A549 treated with ZK216348 at 1 μM for 4 hours (cell line): ENCODE measurements around the gene KRIT1. TPM values are rescaled to one million over a fixed set of nuclear protein-coding genes. Genes with fewer than 3 reads are reported as not detected.

Source experiments
- total RNA-seq: library from RNA; stranded (reverse); fragments of 200-300 nt; extraction: Qiagen RNA extraction; gene quantifications from 5 replicates; pipeline ENCODE4 v1.2.3, GENCODE V29; 2022; ENCODE audit warnings: low read depth

The KRIT1 gene
- total RNA-seq, result 23.3 to 28.4 TPM (median 26.7 TPM) in 5 replicates

DNA sequence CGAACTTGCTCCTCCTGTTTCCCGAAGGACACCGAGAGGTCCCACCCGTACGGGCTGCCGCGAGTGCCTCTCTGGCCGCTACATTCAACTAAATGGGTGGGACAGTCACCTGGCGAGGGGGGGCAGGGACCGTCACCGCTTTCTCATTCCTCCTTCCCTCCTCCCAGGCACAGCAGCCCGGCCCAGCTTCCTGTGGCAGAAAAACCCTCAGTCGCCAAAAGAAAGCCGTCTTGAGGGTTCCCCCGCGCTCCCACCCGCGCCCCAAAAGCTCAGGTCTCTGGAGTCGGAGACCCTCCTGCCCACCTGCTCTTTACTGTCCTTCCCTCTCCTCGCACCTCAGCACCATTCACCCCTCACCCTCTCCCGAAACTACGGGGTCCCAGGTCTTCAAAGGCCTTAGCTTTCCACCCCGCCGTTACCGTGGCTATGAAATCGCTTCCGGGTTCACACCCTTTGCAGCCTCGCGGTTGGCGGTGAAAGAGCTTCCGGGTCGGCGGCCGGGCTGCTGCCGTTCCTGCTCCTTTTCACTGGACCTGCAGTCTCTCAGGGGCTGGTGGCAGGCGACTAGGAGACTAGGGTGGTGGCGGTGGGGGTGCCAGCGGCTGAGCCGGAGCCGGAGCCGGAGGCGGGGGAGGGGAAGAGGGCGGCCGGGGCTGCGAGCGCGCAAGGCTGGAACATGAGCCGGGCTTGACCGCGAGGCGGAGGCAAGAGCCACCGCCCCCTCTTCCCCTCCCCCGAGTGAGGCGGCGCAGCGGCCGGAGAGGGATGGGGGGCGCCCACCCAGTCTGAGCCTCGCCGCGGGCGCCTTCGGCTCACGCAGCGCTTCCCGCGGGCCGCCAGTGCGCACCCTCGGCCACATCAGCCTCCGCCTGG, at the start of gene KRIT1, which contains the start of gene ANKIB1:
Gene KRIT1, minus strand, starts transcription at position 428 of the 873 bp plus-strand sequence. CDS start 3,779 bp downstream, outside the sequence.
Gene ANKIB1, plus strand, starts transcription at position 488 of the 873 bp plus-strand sequence. CDS start 49,005 bp downstream, outside the sequence.

DNA sequence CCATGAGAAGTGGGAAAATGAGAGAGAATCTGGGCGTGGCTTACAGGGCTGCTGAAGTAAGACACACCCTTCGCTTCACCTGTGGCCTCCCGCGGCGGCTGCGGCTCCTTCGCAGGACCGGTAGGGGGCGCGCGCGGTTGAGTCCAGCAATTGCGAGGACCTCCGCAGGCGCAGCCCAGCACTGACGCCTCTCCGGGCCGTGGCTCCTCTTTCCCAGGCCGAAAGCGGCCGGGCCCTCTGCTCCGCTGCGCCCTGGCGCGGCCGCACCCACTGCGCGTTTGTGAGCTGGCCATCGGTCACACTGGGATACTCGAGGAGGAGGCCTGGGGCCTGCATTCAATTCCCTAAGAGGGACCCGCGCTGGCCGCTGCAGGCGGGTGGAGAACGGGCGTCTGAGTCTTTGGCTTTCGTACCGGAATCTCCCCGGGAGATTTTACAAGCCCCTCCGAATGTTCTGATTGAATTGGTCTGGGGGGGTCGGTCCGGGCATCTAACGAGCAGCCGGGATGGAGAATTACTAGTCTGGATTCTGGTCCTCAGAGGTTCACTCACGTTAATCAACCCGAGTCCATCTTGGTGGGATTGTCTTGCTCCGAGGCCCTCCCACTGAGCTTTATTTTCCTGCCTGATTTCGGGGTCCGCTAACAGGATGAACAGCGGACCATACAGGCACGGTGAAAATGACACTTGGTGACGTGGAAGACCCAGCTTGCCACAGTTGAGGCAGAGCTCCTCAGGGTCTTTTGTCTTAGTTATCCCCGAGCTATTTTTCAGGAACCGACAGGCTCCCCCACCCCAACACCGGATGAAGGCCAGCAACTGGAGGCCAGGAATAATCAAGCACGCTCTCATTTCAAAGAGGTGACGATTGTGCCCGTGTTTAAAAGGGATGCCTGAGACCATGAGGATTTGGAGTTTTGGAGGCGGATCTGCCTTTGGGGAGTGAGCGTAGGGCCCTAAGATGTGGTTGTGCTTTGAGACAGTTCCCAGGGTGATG, 66.5 kb downstream of the KRIT1 start, which contains the start of gene LRRD1:
Gene LRRD1, minus strand, starts transcription at position 215 of the 997 bp plus-strand sequence. CDS start 13,940 bp downstream, outside the sequence.

Other genes with a start within 250 kb of the KRIT1 start
- gene CYP51A1, start 111.4 kb downstream of the KRIT1 start, total RNA-seq, result 31.4 to 56.3 TPM (median 43.1 TPM) in 5 replicates
- not detected in 5 replicates for gene LRRD1, start 66.8 kb downstream of the KRIT1 start, total RNA-seq
- gene ANKIB1, start 60 bp upstream of the KRIT1 start, total RNA-seq, result 14.1 to 23.3 TPM (median 20.3 TPM) in 5 replicates
- gene GATAD1, start 201.6 kb upstream of the KRIT1 start, total RNA-seq, result 13.6 to 21.0 TPM (median 18.4 TPM) in 5 replicates
- not detected in 5 replicates for gene ERVW-1, start 232.0 kb upstream of the KRIT1 start, total RNA-seq